Activated B cell treated with CpG ODN at 0.5 μM for 24 hours (primary cell): ENCODE results near the gene ICOSLG. TPM values are rescaled to one million over a fixed set of nuclear protein-coding genes. Genes with fewer than 3 reads are reported as not detected.

Source experiments
- ATAC-seq: fragments of 200-7000 bp; cut with Tn5 transposase; one replicate; pipeline ENCODE4 v1.10.0; 2021; ENCODE audit warnings: low read depth, mild to moderate bottlenecking, moderate library complexity
- CTCF ChIA-PET: fragments of 350-600 bp; sonication (Branson Sonifier 250); formaldehyde crosslinking; loops from one replicate; lab custom pipeline; 2021; ENCODE audit warnings: antibody characterized with exemption; lab: Charles Lee
- POLR2A ChIA-PET: fragments of 350-600 bp; sonication (Branson Sonifier 250); formaldehyde crosslinking; loops from one replicate; lab custom pipeline; 2021; ENCODE audit warnings: antibody characterized with exemption; lab: Charles Lee
- DNase-seq: peaks from one replicate; pipeline ENCODE4 v3.0.0; 2022
- H3K27ac Mint-ChIP-seq: one replicate; pipeline ENCODE4 v1.8.0; 2020; ENCODE audit warnings: mixed read lengths
- H3K27me3 Mint-ChIP-seq: one replicate; pipeline ENCODE4 v1.8.0; 2021; ENCODE audit warnings: mixed read lengths
- H3K36me3 Mint-ChIP-seq: one replicate; pipeline ENCODE4 v1.8.0; 2021; ENCODE audit warnings: low read depth, mixed read lengths
- H3K4me1 Mint-ChIP-seq: one replicate; pipeline ENCODE4 v1.8.0; 2021; ENCODE audit warnings: mixed read lengths
- H3K4me3 Mint-ChIP-seq: one replicate; pipeline ENCODE4 v1.8.0; 2020; ENCODE audit warnings: mild to moderate bottlenecking, mixed read lengths
- H3K9me3 Mint-ChIP-seq: one replicate; pipeline ENCODE4 v1.8.0; 2020; ENCODE audit warnings: mixed read lengths
- CTCF ChIP-seq: fragments of 200-600 bp; IDR thresholded peaks from one replicate; pipeline ENCODE4 v1.8.0; 2022; ENCODE audit warnings: antibody characterized with exemption, mild to moderate bottlenecking
- intact Hi-C: fragments of 100-400 bp; cut with micrococcal nuclease; formaldehyde crosslinking; loops from one replicate; pipeline ENCODE4 v1.15.1; 2024
- total RNA-seq: library from RNA; stranded (reverse); gene quantifications from 2 replicates; pipeline ENCODE4 v1.2.3, GENCODE V29; 2022

ICOSLG gene
- total RNA-seq, 1 donor from 2014 or later, result 40.9 TPM

DNA sequence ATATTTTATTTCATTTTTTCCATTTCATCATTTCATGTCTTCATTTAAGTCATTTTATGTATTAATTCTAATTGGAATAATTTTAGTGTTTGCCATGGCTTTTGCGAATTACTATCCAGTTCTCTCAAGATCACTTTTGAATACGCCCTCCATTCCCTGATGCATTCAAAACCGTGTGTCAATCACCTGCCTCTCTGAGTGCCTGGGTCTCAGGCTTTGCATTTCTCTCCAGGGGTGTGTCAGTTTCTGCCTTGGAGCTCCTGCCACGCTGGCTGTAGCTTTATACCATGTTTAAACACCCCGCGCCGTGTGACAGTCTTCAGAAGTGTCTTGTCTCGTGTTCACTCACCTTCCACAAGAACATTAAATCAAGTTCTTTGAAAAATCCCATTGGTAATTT, 28.3 kb upstream of the ICOSLG start:
- H3K9me3 Mint-ChIP-seq, result no peaks in the 10 kb centered on the region
- DNase-seq (no peak), ATAC-seq (no peak)
- CTCF ChIA-PET, result interaction anchor here (1.7 kb wide), 1 partner anchor 28 kb away, joined by 7 read pairs; no protein-coding TSS in a partner anchor
- no peak for TF ChIP-seq CTCF
- intact Hi-C loops, result no loop called here
- H3K36me3 Mint-ChIP-seq, result no peaks in the 10 kb centered on the region
- H3K27ac Mint-ChIP-seq, result no peak overlapping the region
- peaks cover 1% of the 10 kb centered on the region for H3K27me3 Mint-ChIP-seq
- peaks cover 7% of the 10 kb centered on the region for H3K4me1 Mint-ChIP-seq
- POLR2A ChIA-PET, result no interaction called here
- H3K4me3 Mint-ChIP-seq, result no peak overlapping the region

DNA sequence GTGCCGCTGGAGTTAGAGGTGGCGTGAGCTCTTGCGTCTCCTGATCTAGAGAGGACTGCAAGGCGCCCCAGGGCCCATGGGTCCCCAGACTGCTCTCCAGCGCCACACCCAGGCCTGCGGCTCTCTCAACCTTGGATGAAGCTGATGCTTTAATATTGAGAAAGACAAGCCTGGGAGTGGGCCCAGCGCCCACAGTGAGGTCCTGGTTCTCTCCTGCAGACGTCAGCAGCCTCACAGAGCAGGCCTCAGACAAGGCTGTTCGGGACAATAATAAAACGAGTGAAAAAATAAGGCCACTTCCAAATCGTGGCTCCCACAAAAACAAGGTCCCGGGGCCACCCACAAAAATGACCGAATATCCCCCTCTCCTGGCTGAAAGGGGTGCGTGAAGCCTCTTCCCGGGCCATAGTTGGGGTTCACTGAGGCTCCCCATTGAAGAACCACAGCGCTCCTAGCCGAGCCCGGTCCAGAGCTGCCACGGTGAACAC, 27.0 kb upstream of the ICOSLG start:
- POLR2A ChIA-PET, result no interaction called here
- Mint-ChIP-seq H3K9me3 (no peaks in the 10 kb centered on the region), H3K4me1 (peaks cover 7% of the 10 kb centered on the region), H3K27me3 (peaks cover 1% of the 10 kb centered on the region), H3K36me3 (no peaks in the 10 kb centered on the region), H3K27ac (no peak overlapping the region), H3K4me3 (no peak overlapping the region)
- ATAC-seq, result peak; percentile 57
- intact Hi-C loops, result no loop called here
- no peak for TF ChIP-seq CTCF
- DNase-seq, result no peak
- CTCF ChIA-PET, result interaction anchor here (1.7 kb wide), 1 partner anchor 29 kb away, joined by 7 read pairs; no protein-coding TSS in a partner anchor

DNA sequence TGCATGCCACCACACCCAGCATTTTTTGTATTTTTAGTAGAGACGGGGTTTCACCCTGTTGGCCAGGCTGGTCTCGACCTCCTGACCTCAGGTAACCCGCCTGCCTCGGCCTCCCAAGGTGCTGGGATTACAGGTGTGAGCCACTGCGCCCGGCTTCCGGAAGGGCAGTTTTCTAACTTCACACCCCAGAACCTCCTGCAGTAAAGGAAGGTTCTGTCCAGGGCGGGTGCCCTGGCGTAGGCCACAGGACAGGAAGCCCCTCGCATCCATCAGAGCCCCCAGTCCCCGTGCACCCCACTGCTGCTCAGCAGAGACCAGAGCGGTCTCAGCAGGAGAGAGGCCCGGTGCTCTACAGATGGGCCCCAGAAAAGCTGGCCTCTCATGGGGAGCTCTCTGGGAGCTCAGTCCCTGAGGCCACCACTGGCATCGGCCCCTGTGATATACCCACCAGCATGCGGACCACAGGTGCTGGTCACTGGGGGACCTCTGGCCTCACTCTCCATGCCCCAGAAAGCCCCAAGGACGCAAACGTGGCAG, 25.1 kb upstream of the ICOSLG start:
- ChIA-PET CTCF (interaction anchor here (1.3 kb wide), 1 partner anchor 9 kb away, joined by 3 read pairs; no protein-coding TSS in a partner anchor), POLR2A (no interaction called here)
- DNase-seq (no peak), ATAC-seq (no peak)
- no peaks in the 10 kb centered on the region for H3K9me3 Mint-ChIP-seq
- peaks cover 7% of the 10 kb centered on the region for H3K4me1 Mint-ChIP-seq
- intact Hi-C loops, result no loop called here
- TF ChIP-seq CTCF, result no peak
- no peaks in the 10 kb centered on the region for H3K36me3 Mint-ChIP-seq
- no peak overlapping the region for H3K27ac Mint-ChIP-seq
- H3K4me3 Mint-ChIP-seq, result no peak overlapping the region
- H3K27me3 Mint-ChIP-seq, result peaks cover 1% of the 10 kb centered on the region

- Mint-ChIP-seq H3K36me3 (no peaks in the 10 kb centered on the region), H3K27ac (no peak overlapping the region), H3K27me3 (peaks cover 2% of the 10 kb centered on the region), H3K4me1 (peaks cover 7% of the 10 kb centered on the region), H3K4me3 (no peak overlapping the region), H3K9me3 (no peaks in the 10 kb centered on the region)
- no peak for TF ChIP-seq CTCF
- DNase-seq (no peak), ATAC-seq (no peak)
- intact Hi-C loops, result no loop called here
- ChIA-PET CTCF (no interaction called here), POLR2A (no interaction called here)
These were observed 23.0 kb upstream of the ICOSLG start for GRCh38 chr21:44263768-44264167.

DNA sequence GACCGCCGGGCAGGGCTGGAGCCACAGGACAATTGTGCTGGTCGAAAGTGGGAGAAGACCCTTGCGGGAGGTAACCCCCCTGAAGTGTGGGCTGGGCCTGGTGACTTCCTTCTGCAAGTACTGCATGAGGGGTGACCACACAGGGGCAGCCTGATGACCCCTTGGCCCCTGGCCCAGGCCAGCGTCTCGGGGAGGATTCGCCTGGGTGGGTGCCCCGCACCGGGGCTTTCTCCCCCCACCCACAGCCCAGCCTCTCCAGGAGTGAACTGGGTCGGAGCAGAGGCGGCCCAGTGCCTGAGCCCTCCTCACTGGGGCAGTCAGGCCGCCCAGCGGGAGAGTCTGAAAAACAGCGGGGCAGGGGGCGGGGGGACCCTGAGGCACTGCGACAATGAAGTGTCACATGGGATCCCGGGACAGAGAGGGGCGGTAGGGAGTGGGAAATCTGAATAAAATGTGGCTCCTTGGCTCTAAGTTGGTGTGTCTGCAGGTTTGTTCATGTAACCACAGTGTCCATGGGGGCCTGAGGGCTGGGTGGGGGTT, 22.5 kb upstream of the ICOSLG start:
- Mint-ChIP-seq H3K4me3 (no peak overlapping the region), H3K9me3 (no peaks in the 10 kb centered on the region), H3K27ac (no peak overlapping the region), H3K27me3 (peaks cover 2% of the 10 kb centered on the region), H3K36me3 (no peaks in the 10 kb centered on the region), H3K4me1 (peaks cover 6% of the 10 kb centered on the region)
- ChIA-PET CTCF (no interaction called here), POLR2A (no interaction called here)
- ATAC-seq (no peak), DNase-seq (no peak)
- no peak for TF ChIP-seq CTCF
- intact Hi-C loops, result no loop called here
